Uterus (tissue), 2 donors: ENCODE measurements around the gene BCAR3.

Source experiments
- POLR2A ChIP-seq, 2 donors: fragments of 450-650 bp; IDR thresholded peaks; one replicate each; pipeline ENCODE4 v1.6.1; 2016; ENCODE audit warnings: antibody characterized with exemption in 2 of 2, mild to moderate bottlenecking in 1 of 2, moderate library complexity in 1 of 2
- TF ChIP-seq, protein P1 (sequence below), 4 experiments: fragments of 200-600 bp in 2 of 4; fragments of 450-650 bp in 2 of 4; sonication (generic) in 2 of 4; IDR thresholded peaks; one replicate each; pipeline ENCODE4 v1.5.1; 2016 to 2019; ENCODE audit warnings: antibody characterized with exemption in 4 of 4, mild to moderate bottlenecking in 2 of 4, moderate library complexity in 1 of 4

DNA sequence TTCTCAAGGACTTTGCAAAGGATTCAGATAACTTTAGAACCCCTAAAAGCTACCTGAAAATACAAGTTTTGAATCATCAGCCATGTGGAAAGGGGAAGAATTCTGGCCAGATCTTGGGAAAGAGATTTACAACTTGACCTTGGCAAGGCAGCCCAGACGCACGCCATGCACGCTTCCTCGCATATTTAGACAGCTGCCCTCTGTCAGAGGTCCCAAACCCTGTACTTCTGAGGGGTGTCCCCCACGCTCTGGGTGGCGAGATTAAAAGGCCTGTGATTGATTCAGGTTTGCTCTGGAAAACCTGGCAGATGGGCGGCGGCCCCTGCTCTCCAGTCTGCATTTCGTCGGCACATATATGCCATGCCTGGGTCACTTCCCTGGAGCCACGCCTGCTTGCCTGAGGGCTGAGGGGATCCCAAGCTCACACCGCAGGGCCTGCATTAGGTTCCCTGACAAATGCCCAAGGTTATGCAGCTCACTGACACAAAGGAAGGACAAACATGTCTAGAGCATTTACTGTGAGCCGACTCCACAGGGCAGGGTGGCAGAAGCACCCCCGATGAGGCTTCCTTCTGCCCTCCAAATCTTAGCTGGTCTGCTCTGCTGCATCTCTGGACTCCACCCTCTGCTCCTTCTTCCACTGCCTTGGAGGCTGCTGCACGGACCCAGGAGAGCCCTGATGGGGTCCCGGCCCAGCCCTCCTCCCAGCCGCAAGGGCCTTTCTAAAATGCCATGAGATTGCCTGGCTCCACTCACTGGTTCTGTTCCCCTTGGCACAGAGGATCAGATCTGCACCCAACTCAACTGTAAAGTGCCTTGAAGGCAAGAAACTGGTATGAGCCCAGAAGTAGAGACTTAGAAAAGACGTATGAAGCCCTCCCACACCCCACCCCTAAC, 103.9 kb downstream of the BCAR3 start:
- TF ChIP-seq, protein P1, sequence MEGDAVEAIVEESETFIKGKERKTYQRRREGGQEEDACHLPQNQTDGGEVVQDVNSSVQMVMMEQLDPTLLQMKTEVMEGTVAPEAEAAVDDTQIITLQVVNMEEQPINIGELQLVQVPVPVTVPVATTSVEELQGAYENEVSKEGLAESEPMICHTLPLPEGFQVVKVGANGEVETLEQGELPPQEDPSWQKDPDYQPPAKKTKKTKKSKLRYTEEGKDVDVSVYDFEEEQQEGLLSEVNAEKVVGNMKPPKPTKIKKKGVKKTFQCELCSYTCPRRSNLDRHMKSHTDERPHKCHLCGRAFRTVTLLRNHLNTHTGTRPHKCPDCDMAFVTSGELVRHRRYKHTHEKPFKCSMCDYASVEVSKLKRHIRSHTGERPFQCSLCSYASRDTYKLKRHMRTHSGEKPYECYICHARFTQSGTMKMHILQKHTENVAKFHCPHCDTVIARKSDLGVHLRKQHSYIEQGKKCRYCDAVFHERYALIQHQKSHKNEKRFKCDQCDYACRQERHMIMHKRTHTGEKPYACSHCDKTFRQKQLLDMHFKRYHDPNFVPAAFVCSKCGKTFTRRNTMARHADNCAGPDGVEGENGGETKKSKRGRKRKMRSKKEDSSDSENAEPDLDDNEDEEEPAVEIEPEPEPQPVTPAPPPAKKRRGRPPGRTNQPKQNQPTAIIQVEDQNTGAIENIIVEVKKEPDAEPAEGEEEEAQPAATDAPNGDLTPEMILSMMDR (IDR thresholded peaks at IDR 0.05) = no peak
- TF ChIP-seq POLR2A (IDR thresholded peaks at IDR 0.05) = no peak
